ENCODE data around the gene HM13. TPM values are rescaled to one million over a fixed set of nuclear protein-coding genes. Genes with fewer than 3 reads are reported as not detected.

HM13 gene
- total and polyA plus RNA-seq, 2 experiments from 2014 or later = 126 to 150 TPM

DNA sequence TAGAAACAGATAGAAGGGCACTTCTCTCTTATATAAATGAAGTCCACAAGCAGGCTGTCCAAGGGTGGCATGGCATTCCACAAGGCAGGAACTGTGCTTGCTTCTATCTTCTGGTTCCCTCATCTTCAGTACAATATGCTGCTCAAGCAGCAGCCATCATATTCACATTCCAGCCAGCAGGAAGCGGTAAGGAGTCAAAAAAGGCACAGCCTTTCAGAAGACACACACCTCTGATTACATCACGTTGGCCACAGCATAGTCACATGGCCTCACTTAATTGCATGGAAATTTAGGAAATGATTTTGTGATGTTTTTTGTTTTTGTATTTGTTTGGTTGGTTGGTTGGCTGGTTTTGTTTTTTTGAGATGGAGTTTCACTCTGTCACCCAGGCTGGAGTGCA, 20.1 kb upstream of the HM13 start:
- no peaks in the 10 kb centered on the region for H3K79me2 ChIP-seq (replicated peaks; ENCODE audit: insufficient read depth)
- no peaks in the 10 kb centered on the region for H3K36me3 ChIP-seq (ENCODE audit: insufficient read depth)
- peaks cover 7% of the 10 kb centered on the region for H3K4me1 ChIP-seq (ENCODE audit: insufficient read depth)
- no peaks in the 10 kb centered on the region for H3K27me3 ChIP-seq (ENCODE audit: insufficient read depth)
- Mint-ChIP-seq H3K27me3 (ENCODE audit: insufficient read depth, low read depth, poor library complexity) (peaks cover 6% of the 10 kb centered on the region), H3K4me1 (no peaks in the 10 kb centered on the region), H3K4me3 (no peak overlapping the region), H3K27ac (no peak overlapping the region), H3K36me3 (ENCODE audit: low read depth) (no peaks in the 10 kb centered on the region; the same call in 1 of the 3 replicates), H3K9me3 (peaks cover 81% of the 10 kb centered on the region)
- no peak overlapping the region for H3K4me3 ChIP-seq
- peak; percentile 44; the same call in 1 of the 2 replicates for TF ChIP-seq CREB1 (CRISPR knock-in tag; IDR thresholded peaks at IDR 0.05; ENCODE audit: low read depth)
- TF ChIP-seq JUNB (IDR thresholded peaks at IDR 0.05; ENCODE audit: unreplicated experiment) = no peak
- TF ChIP-seq, protein P1, sequence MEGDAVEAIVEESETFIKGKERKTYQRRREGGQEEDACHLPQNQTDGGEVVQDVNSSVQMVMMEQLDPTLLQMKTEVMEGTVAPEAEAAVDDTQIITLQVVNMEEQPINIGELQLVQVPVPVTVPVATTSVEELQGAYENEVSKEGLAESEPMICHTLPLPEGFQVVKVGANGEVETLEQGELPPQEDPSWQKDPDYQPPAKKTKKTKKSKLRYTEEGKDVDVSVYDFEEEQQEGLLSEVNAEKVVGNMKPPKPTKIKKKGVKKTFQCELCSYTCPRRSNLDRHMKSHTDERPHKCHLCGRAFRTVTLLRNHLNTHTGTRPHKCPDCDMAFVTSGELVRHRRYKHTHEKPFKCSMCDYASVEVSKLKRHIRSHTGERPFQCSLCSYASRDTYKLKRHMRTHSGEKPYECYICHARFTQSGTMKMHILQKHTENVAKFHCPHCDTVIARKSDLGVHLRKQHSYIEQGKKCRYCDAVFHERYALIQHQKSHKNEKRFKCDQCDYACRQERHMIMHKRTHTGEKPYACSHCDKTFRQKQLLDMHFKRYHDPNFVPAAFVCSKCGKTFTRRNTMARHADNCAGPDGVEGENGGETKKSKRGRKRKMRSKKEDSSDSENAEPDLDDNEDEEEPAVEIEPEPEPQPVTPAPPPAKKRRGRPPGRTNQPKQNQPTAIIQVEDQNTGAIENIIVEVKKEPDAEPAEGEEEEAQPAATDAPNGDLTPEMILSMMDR (conservative IDR thresholded peaks at IDR 0.05; ENCODE audit: low read depth in 2 of 2) = peak; percentile 89 to 98
- H3K4me2 ChIP-seq = no peak overlapping the region
- H4K20me1 ChIP-seq (replicated peaks; ENCODE audit: insufficient read depth) = no peaks in the 10 kb centered on the region
- H2AFZ ChIP-seq = no peak overlapping the region
- no peaks in the 10 kb centered on the region; the same call in 1 of the 2 replicates for H3F3A ChIP-seq (replicated peaks; ENCODE audit: low read depth)
- DNase-seq (ENCODE audit: low spot score) (peak; percentile 96), ATAC-seq (peak; percentile 64)
- H3K9me2 ChIP-seq (ENCODE audit: insufficient read depth) = no peaks in the 10 kb centered on the region
- no peak overlapping the region for H3K27ac ChIP-seq (ENCODE audit: low read depth)

DNA sequence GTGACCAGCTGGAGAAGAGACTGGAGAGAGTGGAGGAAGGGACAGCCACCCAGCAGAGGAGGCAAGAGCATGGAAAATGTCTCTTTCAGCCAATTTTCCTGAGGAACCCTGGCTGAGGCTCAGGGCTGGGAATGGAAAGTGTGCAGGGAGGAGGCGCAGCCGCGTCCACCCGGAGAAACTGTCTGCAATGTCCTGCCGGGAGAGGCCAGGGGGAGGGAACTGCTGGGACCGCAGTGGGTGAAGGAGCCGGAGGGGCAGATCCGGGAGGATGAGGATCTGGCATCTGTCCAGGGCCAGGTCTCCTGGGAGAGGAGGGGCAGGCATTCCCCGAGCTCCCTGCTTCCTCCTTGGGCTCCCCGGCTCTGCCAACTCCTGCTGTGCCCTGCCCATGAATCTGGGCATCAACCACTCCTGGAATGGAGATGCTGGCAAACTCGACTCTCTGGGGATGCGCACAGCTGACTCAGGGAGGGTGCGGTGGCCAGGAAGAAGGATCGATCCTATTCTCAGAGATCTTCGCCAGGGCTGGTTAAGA, 17.4 kb upstream of the HM13 start:
- H3K9me3 Mint-ChIP-seq = peaks cover 76% of the 10 kb centered on the region
- H3K4me2 ChIP-seq = no peak overlapping the region
- peak overlapping the region; percentile 88 for H2AFZ ChIP-seq

More for the DNA sequence above, 17.4 kb upstream of the HM13 start:
- H3K27ac ChIP-seq (ENCODE audit: low read depth) = no peak overlapping the region
- no peaks in the 10 kb centered on the region for H3K79me2 ChIP-seq (replicated peaks; ENCODE audit: insufficient read depth)
- TF ChIP-seq ZNF331 (CRISPR knock-in tag; IDR thresholded peaks at IDR 0.05; ENCODE audit: low read depth) = no peak
- TF ChIP-seq, protein P2, sequence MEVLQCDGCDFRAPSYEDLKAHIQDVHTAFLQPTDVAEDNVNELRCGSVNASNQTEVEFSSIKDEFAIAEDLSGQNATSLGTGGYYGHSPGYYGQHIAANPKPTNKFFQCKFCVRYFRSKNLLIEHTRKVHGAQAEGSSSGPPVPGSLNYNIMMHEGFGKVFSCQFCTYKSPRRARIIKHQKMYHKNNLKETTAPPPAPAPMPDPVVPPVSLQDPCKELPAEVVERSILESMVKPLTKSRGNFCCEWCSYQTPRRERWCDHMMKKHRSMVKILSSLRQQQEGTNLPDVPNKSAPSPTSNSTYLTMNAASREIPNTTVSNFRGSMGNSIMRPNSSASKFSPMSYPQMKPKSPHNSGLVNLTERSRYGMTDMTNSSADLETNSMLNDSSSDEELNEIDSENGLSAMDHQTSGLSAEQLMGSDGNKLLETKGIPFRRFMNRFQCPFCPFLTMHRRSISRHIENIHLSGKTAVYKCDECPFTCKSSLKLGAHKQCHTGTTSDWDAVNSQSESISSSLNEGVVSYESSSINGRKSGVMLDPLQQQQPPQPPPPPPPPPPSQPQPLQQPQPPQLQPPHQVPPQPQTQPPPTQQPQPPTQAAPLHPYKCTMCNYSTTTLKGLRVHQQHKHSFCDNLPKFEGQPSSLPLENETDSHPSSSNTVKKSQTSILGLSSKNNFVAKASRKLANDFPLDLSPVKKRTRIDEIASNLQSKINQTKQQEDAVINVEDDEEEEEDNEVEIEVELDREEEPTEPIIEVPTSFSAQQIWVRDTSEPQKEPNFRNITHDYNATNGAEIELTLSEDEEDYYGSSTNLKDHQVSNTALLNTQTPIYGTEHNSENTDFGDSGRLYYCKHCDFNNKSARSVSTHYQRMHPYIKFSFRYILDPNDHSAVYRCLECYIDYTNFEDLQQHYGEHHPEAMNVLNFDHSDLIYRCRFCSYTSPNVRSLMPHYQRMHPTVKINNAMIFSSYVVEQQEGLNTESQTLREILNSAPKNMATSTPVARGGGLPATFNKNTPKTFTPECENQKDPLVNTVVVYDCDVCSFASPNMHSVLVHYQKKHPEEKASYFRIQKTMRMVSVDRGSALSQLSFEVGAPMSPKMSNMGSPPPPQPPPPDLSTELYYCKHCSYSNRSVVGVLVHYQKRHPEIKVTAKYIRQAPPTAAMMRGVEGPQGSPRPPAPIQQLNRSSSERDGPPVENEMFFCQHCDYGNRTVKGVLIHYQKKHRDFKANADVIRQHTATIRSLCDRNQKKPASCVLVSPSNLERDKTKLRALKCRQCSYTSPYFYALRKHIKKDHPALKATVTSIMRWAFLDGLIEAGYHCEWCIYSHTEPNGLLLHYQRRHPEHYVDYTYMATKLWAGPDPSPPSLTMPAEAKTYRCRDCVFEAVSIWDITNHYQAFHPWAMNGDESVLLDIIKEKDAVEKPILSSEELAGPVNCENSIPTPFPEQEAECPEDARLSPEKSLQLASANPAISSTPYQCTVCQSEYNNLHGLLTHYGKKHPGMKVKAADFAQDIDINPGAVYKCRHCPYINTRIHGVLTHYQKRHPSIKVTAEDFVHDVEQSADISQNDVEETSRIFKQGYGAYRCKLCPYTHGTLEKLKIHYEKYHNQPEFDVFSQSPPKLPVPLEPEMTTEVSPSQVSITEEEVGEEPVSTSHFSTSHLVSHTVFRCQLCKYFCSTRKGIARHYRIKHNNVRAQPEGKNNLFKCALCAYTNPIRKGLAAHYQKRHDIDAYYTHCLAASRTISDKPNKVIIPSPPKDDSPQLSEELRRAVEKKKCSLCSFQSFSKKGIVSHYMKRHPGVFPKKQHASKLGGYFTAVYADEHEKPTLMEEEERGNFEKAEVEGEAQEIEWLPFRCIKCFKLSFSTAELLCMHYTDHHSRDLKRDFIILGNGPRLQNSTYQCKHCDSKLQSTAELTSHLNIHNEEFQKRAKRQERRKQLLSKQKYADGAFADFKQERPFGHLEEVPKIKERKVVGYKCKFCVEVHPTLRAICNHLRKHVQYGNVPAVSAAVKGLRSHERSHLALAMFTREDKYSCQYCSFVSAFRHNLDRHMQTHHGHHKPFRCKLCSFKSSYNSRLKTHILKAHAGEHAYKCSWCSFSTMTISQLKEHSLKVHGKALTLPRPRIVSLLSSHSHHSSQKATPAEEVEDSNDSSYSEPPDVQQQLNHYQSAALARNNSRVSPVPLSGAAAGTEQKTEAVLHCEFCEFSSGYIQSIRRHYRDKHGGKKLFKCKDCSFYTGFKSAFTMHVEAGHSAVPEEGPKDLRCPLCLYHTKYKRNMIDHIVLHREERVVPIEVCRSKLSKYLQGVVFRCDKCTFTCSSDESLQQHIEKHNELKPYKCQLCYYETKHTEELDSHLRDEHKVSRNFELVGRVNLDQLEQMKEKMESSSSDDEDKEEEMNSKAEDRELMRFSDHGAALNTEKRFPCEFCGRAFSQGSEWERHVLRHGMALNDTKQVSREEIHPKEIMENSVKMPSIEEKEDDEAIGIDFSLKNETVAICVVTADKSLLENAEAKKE (CRISPR knock-in tag; IDR thresholded peaks at IDR 0.05) = no peak
- Mint-ChIP-seq H3K4me1 (no peaks in the 10 kb centered on the region), H3K27me3 (ENCODE audit: insufficient read depth, low read depth, poor library complexity) (peaks cover 8% of the 10 kb centered on the region), H3K27ac (no peak overlapping the region), H3K36me3 (ENCODE audit: low read depth) (no peaks in the 10 kb centered on the region; the same call in 1 of the 3 replicates), H3K4me3 (no peak overlapping the region)
- no peaks in the 10 kb centered on the region; the same call in 1 of the 2 replicates for H3F3A ChIP-seq (replicated peaks; ENCODE audit: low read depth)
- no peaks in the 10 kb centered on the region for H3K36me3 ChIP-seq (ENCODE audit: insufficient read depth)
- DNase-seq (ENCODE audit: low spot score) (no peak), ATAC-seq (no peak)
- H3K9me2 ChIP-seq (ENCODE audit: insufficient read depth) = no peaks in the 10 kb centered on the region
- H3K4me1 ChIP-seq (ENCODE audit: insufficient read depth) = peaks cover 7% of the 10 kb centered on the region
- H4K20me1 ChIP-seq (replicated peaks; ENCODE audit: insufficient read depth) = no peaks in the 10 kb centered on the region
- no peaks in the 10 kb centered on the region for H3K27me3 ChIP-seq (ENCODE audit: insufficient read depth)
- H3K4me3 ChIP-seq = no peak overlapping the region

Data from GM23338 (cell line).